ENCODE results near the gene STYXL1.

STYXL1 gene

GRCh38 chr7:75980430-75981202 lies 67.2 kb downstream of the STYXL1 start:
- DNase-seq (ENCODE audit: low read depth in 2 of 2): no peak

DNA sequence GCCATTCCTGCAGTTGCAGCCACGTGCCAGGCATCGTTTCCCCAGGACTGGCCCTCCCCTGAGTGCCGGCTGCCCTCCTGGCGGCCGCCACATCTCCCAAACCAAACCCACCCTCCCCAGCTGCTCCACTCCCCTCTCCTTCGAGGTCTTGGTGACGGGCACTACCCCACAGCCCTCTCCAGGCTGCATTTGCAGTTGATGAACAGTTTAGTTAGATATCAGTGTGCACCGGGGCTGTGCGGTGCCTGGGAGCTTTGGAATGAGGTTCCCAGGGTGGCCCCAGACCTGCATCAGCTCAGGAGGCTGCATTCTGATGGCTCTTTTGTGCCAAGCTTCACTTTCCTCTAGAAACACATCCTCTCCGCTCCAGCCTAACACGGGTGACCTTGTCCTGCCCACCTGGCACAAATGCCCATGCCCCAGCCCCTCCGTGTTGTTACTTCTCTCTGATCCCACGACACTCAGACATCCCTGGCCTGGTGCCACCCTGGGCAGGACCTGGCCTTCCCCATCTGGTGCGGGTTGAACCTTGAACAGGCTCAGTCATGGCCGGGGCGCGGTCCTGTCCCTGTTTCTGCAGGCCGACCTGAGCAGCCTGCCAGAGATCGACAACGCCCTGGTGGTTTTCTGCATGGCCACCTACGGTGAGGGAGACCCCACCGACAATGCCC lies 67.9 kb downstream of the STYXL1 start:
- no peak for DNase-seq (ENCODE audit: low read depth in 2 of 2)

DNA sequence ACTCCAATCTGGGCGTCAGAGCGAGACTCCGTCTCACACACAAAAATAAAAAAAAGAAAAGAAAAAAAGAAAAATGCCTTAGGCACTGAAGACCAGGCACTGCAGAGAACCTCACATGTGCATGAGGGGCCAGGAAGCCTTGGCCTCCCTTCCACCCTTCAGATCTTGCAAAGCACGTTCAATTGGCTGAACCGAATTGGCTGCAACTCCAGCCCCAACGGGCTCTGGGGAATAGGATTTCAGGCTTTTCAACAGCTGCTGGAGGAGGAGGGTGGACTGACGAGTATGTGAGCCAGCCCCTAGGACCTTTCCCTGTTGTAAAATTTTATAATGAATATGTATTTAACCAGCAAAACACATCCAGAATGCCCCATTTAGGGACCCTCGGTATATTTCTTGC lies 70.1 kb downstream of the STYXL1 start:
- DNase-seq (ENCODE audit: low read depth in 2 of 2): no peak

DNA sequence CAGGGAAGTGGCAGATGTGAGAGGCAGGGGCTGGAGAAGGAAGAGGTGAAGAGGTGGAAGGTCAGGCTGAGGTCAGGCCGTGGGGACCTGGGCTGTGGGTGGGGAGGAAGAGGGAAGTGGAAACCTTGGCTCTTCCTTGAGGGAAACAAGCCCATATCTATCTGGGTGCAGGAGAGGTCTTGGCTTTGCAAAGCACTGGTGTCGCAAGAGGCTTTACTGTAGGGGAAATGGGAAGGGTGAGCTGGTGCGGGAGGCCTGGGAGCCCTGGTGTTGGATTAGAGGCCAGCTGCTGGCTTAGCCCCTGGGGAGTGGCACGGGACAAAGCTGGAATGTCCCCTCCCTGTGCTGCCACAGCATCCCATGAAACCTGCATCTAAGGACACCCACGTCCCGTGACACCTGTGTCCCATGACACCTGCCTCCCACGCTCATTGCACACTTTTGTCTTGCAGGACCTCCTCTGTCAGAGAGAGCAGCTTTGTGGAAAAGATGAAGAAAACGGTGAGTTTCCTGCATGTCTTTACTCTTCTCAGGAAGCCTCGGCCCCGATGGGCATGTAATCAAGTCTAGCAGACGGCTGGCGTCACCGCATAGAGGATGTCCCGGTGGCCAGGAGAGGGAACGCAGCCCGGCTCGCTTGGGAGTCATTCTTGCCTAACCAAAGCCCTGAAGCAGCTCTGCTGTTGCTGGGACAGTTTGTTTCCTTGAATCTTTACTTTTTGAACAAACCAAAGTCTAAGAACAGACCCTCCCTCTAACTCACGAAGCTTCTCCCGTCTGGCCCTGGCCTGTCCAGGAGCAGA lies 75.6 kb downstream of the STYXL1 start:
- DNase-seq (ENCODE audit: low read depth in 2 of 2): no peak

DNA sequence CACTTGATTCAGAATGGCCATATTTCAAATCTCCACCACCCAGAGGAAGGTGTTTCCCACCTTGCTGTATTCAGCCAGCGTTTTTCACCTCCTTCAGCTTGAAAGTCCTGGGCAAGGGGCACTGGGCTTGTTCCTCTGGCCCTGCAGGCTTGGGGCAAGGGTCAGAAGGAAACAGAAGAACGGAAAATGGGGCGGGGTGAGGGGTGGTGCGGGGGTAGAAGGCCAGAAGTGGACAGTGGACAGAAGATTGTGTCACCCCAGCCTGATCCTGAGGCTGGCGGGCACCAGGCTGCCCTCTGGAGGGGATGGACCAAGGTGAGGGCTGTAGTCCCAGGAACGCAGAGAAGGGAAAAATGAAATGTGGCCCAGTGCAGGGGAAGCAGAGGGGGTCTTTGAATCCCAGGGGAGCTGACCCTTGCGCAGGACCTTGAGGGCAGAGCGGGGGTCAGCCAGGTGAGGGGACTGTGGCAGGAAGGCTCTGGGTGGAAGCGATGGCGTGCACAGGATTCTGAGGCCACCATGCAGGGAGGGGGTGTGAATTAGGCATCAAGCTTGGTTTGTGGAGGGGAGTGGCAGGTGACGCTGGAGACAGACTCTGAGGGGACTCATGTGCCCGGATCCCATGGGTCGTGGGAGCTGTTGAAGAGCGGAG lies 76.4 kb downstream of the STYXL1 start:
- DNase-seq (ENCODE audit: low read depth in 2 of 2): no peak

- no peak for DNase-seq (ENCODE audit: low read depth in 2 of 2)
Observed at GRCh38 chr7:75969704-75970498, 77.9 kb downstream of the STYXL1 start.

DNA sequence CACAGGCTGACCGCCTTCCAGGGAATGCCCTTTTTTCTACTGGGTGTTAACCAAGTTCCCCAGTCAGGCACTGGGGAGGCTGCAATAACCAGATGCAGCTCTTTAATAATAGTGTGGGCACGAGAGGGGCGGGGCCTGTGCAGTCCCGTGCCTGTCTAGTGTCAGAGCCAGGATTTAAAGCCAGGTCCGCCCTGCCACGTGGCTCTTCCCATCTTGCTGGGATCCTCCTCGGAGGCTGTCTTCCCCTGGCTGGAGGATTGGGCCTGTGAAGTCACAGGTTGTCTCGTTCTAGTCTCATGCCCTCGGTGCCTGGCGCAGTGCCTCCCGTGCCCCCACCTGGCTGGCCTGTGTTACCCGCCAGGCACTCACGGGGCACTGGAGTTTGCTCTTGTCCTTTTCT lies 78.6 kb downstream of the STYXL1 start:
- no peak for DNase-seq (ENCODE audit: low read depth in 2 of 2)

DNA sequence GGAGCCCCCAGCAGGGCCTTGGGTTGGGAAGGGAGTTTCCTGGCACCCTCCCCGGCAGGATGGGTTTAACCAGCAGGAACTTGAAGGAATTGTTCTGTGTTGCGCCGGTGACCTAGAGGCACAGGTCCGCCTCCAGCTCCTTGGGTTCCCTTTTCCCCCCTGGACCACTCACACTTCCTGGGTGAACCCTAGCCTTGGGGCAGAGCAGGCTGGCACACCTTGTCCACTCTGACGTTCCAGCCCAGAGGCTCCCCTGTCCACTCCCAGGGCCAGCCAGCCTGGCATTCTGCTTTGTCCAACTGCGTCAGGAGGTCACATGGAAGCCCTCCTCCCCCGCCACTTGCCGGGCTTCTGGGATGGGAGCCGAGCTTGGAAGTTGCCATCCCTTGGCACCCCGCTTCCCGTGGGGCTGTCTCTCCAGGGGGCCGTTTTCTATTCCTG lies 79.2 kb downstream of the STYXL1 start:
- DNase-seq (ENCODE audit: low read depth in 2 of 2): no peak

GRCh38 chr7:75968012-75968411 lies 79.8 kb downstream of the STYXL1 start:
- DNase-seq (ENCODE audit: low read depth in 2 of 2): no peak

GRCh38 chr7:75967487-75967997 lies 80.3 kb downstream of the STYXL1 start:
- DNase-seq (ENCODE audit: low read depth in 2 of 2): no peak

DNA sequence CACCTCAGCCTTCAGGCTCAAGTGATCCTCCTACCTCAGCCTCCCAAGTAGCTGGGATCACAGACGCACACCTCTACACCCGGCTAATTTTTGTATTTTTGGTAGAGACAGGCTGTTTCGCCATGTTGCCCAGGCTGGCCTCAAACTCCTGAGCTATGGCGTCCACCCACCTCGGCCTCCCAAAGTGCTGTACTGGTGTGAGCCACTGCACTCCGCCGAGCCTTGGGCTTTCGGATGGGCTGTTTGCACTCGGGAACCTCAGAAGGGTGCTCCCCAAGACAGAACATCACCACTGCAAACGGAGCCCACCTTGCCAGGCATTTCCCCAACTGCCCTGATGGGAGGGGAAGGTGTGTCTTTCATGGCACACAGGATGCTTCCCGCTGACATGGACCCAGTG lies 80.7 kb downstream of the STYXL1 start:
- no peak for DNase-seq (ENCODE audit: low read depth in 2 of 2)

GRCh38 chr7:75966190-75966961 lies 81.4 kb downstream of the STYXL1 start:
- no peak for DNase-seq (ENCODE audit: low read depth in 2 of 2)

DNA sequence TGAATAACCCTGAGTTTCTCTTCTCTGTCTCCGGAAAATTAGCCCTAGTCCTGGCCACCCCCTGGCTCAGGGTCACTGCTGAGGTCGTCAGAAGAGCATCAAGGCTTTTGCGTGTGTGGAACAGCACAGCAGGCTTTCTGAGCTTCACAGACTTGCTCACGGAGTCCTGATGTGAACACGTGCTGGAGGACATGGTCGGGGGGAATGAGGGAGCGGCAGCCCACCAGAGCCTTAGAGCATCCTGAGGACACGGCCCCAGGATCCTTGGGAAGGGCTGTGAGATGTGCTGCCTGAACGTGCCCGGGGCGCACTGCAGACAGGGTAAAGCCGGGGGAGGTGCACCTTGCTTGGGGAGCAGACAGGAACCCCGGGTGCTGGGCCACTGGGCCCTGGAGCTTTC lies 82.2 kb downstream of the STYXL1 start:
- DNase-seq (ENCODE audit: low read depth in 2 of 2): no peak

- no peak for DNase-seq (ENCODE audit: low read depth in 2 of 2)
Observed at GRCh38 chr7:75963381-75963995, 84.3 kb downstream of the STYXL1 start.

GRCh38 chr7:75962607-75963380 lies 85.0 kb downstream of the STYXL1 start:
- no peak for DNase-seq (ENCODE audit: low read depth in 2 of 2)

GRCh38 chr7:75961218-75961617 lies 86.6 kb downstream of the STYXL1 start:
- no peak for DNase-seq (ENCODE audit: low read depth in 2 of 2)

GRCh38 chr7:75960372-75960771 lies 87.4 kb downstream of the STYXL1 start:
- DNase-seq (ENCODE audit: low read depth in 2 of 2): no peak

- DNase-seq (ENCODE audit: low read depth in 2 of 2): no peak
Observed at GRCh38 chr7:75958802-75959543, 88.8 kb downstream of the STYXL1 start.

Measured in stimulated activated CD8-positive, alpha-beta memory T cell treated with anti-CD3 and anti-CD28 coated beads, Interleukin-7, amount 100 ng/mL, for 4 hours (primary cell).